HG02623 (cell line): ENCODE measurements around the gene ZNF506.
"Not testable (repeated sequence)": the region's sequence is repeated elsewhere in the genome, so short reads cannot be mapped to it uniquely, and the experiment has no call there.

Source experiments
- ATAC-seq: cut with Tn5 transposase; IDR thresholded peaks from one replicate; pipeline ENCODE4 v1.9.1; 2021; ENCODE audit warnings: moderate library complexity; ENCODE audit not compliant: unreplicated experiment

Gene ZNF506

DNA sequence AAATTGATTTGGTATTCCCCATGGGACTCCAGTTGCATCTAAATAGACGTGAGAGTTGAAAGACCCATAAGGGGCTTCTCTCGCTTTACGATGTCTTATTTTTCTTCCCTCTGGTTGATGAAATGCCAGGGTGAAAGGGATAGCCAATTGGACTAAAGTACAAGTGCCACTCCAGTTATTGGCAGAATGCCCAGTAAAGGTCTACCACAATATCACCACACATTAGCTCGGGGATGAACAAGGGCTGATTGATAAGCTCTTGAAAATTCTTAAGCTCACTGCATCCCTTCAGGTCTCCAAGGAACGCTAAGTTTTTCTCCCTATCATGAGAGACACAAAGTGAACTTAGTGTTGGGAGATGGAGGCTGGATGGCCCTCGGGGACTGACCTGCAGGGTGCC, 39.8 kb downstream of the ZNF506 start:
- not testable (repeated sequence) for ATAC-seq

DNA sequence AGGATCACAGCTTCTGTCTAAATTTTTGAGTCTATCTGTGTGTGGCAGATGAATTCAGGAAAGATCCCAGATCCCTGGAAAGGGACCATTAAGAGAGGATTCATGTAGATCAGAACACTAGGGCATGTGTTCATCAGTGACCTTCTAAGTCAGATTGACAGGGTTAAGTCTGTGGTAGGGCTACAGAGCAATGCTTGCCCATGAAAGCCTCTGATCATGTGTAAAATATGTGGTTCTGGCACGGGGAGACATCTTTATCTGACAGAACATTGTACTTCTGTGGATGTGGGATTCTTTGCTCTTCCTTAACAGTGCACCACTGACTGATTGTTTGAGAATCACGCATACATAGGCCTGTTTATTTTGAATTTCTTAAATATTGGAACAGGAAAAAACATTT, 42.9 kb downstream of the ZNF506 start:
- no peak for ATAC-seq

DNA sequence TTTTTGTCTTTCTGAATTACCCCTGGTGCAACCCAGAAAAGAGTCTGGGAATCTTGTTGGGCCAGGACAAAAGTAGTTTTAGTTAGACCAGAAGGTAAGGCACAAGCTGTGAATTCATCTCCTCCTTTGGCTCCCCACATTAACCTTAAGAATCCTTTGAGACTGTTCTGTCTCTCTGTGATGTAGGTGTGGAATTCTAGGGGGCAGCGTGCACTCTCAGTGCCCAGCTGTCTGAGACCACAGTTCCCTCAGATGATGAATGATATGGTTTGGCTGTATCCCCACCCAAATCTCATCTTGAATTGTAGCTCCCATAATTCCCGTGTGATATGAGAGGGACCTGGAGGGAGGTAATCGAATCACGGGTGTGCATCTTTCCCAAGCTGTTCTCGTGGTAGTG, 43.9 kb downstream of the ZNF506 start:
- no peak for ATAC-seq

DNA sequence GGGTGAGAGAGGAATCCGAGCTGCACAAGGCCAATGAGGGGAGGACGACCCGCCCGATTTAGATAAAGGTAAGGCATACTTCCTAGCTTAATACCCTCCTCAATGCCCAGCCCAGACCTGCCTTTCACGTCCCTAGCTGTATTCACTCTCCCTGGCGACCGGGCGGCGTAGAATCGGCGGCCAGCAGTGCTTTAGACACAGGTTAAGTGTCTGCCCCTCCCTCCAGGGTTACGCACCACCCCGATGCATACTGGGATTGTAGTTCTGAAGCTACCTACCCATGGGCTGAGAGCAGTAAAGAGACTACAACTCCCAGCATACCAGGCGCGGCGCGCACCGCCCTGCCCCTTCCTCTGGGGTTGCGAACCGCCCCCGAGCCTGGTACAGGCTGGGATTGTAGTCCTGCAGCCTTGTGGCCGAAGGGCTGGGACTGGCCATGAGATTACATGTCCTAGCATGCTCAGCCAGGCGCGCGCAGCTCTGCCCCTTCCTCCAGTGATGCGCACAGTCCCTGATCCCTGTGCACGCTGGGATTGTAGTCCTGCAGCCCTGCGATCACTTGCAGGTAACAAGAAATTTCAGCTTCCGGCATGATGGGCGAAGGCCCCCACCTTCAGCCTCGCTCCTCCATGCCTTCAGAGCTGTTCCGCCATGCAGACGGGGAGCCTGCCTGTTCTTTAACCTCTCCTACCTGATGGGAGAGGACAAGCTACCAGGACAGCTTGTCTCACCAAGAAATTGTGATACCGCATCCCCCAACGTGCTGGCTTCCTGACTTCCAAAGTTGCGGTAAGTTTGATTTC, 45.1 kb downstream of the ZNF506 start:
- peak; percentile 96 for ATAC-seq

DNA sequence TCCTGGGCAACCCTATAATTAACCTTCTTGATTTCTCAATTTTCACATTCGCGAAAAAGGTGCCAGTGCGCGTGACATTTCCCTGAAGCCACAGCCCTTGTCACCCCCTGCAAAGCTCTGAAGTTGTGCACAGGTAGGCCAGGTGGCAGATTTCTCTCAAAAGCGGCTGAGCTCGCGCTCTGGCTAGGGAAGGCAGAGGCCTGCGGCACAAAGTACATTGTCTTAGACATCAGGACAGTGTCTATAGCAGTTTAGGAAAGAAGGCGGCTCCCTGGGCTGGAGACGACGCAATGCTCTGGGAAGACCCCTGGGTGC, 45.7 kb downstream of the ZNF506 start:
- ATAC-seq: peak; percentile 4

DNA sequence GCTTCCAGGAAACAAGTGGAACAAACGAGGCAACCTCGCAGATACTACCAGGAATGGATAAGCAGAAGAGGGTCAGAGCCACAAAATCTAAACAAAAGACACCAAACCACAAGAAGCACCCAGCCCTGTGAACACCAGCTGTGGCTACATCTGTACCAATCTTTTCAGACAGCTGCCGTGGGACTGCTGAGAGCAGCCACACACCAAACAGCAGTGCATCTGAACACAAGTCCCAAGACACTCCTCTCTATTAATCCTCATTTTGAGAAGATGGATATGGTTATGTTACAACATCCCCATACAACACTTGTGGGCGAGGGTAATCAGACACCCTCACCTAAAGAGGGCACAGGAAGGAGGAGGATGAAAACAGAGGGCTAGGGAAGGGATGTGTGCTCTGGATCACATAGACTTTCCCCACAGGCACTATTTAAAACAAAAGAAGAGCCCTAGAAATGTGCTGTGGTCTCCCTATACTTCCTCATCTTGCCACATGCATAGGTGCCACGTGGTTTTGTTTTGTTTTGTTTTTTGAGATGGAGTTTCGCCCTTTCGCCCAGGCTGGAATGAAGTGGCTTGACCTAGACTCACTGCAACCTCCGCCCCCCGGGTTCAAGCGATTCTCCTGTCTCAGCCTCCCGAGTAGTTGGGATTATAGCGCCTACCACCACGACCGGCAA, 47.1 kb downstream of the ZNF506 start:
- no peak for ATAC-seq

DNA sequence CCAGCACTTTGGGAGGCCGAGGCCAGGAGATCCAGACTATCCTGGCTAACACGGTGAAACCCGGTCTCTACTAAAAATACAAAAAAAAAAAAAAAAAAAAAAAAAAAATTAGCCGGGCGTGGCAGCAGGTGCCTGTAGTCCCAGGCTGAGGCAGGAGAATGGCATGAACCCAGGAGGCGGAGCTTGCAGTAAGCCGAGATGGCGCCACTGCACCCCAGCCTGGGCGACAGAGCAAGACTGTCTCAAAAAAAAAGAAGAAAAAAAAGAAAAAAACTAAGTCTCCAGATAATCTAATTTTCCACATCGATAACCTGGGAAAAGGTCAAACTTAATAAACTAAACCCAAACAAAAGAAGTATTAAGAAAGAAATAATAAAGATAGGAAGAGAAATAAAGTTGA, 49.6 kb downstream of the ZNF506 start:
- not testable (repeated sequence) for ATAC-seq

DNA sequence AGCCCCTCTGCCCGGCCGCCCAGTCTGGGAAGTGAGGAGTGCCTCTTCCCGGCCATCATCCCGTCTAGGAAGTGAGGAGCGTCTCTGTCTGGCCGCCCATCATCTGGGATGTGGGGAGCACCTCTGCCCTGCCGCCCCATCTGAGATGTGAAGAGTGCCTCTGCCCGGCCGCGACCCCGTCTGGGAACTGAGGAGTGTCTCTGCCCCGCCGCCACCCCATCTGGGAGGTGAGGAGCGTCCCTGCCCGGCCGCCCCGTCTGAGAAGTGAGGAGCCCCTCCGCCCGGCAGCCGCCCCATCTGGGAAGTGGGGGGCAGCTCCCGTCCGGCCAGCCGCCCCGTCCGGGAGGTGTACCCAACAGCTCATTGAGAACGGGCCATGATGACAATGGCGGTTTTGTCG, 51.6 kb downstream of the ZNF506 start:
- ATAC-seq: not testable (repeated sequence)

DNA sequence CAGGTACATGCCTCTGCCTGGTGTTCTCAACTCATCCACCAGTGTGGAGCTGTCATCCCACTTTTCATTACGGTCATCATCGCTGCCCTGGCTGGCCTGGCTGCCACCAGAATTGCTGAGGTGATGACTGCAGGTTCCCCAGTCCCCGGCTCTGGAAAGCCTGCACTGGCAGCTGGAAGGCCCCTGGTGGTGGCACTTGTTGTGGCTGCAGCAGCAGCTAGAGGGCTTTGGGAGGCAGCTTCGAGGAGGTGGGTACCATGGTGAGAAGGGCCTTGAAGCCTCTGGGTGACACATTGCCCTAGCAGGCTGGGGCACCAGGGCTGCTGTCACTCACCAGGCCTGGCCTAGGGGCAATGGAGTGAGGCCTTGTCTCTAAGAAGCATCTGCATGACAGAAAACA, 63.4 kb downstream of the ZNF506 start:
- ATAC-seq: no peak

DNA sequence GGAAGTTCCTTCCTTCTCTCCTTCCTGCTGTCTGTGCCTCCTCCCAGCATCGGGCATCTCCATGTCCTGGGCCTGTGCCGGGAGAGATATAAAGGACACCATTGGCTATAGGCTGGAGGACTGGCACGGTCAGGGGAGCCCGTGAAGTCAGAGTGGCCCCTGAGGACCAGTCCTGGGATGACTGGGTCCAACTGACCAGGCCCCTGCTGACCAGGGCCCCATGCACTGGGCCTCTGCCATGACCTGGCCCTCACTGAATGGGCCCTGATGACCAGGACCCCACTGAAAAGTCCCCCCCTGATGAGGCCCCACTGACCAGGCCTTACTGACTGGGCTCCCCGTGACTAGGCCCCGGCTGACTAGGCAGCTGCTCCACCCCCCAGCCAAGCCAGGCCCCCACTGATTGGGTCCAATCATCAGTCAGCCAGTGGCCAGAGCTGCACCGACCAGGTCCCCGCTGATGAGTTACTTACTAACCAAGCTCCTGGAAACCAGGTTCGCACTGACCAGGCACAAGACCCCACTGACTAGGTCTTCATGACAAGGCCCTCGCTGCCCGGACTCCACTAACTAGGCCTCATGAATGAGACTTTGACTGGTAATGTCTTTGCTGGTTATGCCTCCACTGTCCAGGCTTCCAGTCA, 68.7 kb downstream of the ZNF506 start:
- ATAC-seq: no peak

DNA sequence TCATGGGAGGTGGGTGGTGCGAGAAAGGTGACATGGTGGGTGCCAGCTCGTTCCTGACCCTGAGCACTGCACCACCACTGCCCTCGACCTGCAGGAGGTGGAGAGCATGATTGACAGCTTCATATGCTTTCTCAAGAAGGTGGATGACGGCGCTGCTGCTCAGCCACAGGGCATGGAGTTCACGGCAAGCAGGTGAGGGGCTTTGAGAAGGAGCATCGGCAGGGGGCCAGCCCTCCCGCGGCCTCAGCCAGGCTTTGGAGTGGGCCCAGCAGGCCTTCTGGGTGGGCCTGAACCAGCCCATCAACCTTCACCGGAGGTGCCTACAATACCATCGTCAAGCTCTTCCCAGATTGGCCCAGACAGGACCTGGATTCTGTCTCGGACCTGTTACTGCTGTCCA, 69.7 kb downstream of the ZNF506 start:
- no peak for ATAC-seq

DNA sequence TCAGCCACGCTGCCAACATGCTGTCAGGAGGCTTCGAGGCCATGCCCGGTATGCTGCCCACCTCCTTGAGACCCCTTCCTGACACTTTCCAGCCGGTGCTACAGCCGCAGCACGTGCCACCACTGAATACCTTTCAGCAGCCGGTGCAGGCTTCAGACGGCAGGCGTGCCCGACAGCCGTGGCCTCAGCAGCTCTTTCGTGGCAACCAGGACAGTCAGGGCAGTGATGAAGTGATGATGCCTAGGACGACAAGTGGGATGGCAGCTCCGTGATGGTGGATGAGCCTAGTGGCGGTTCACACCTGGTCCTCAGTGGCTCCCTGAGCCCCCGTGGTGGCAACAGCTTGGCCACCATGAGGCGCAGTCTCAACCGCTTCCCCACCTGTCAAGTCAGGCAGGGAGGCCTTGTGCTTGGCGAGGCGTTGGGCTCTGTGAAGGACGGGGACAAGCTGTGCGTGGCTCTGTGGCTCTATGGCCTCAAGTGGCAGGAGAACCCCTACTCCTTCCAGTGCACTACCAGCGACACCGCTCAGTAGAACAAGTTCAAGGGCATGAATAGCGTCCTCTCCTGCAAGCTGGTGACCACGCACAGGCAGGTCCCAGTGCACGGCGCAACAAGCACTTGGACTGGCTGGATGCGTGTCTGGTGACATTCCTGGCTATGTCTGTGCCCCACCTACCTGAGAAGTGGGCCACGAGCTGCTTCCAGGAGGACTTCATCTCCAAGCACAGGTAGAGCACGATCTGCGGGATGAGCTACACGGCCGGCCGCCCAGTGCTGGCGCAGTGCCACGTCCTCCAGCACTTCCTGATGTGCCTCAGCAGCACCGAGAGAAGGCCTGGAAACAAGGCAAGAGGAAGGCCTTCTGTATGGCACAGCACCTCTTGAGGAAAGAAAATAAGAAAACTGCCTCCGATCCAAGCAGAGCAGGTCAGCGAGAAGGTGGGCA, 70.4 kb downstream of the ZNF506 start:
- ATAC-seq: no peak

DNA sequence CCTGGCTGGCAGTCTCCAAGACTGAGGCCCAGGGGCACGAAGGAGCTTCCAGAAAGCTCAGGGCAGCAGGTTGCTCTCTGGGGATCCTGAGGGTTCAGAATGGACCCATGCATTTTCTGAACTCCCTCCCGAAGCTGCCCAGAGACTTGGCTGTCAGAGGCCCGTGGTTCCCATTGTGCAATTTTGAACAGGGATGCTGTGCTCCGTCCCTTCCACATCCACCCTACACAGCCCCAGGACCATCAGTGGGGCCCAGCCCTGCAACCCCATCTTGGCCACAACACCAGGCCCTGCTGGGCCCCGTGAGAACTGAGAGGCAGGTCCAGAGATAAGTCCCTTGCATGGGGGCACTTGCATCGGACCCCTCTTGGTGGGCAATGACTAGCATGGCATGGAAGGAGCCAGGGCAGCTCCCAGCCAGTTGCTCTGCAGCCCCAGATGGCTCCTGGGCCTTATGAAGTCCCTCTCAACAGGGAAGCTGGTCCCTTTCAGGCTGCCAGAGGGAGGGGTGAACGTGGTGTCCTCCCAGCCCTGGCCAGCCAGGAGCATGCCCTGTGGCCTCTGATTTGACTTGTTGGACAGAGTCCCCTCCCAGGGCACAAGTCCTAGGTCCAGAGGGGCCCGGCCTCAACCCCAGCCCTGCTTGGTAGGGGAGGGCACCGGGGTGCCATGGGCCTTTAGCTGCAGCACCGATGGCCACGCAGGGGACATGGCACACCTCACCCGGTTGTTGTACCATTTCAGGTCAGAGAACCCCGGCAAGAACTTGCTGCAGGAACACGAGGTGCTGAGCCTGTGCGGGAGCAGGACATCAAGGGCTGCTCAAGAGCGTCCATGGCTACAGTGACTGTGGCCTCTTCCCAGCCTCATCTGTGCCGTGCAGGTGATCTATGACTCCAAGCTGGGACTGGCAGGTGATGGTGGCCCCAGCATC, 71.4 kb downstream of the ZNF506 start:
- ATAC-seq: no peak

DNA sequence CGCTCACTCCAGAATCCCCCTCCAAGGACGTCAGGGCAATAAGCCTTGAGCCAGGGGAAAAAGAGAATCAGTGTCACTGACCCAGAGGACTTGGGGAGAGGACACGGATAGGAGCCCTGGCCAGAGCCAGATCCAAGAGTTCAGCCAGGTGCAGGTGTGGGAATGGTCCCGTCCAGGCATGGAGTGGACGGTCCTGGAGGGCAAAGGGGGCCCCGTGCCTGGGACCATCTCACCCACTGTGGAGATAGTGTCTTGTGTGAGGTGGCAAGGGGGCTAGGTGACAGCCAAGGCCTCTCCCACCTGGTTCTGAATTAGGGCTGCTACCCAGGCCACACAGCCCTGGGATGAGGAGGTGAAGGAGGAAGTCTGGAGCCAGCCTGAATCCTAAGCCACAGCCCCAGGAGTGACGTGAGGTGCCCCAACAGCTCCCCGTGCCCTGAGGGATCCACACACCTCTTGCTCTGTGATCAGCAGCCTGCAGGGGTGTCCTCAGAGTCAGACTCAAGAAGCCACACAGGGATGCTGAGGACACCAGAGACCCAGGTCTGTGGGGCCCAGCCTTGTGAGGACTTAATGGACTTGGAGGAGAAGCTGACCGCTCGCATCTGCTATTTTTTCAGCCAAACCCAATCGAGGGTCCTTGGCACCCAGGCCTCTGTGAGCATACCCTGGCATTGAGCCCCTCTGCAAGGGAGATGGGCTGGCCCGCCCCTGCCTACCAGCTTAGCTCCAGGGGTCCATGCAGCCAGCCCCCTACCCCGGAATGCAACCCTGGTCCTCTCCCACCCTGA, 72.2 kb downstream of the ZNF506 start:
- ATAC-seq: no peak

DNA sequence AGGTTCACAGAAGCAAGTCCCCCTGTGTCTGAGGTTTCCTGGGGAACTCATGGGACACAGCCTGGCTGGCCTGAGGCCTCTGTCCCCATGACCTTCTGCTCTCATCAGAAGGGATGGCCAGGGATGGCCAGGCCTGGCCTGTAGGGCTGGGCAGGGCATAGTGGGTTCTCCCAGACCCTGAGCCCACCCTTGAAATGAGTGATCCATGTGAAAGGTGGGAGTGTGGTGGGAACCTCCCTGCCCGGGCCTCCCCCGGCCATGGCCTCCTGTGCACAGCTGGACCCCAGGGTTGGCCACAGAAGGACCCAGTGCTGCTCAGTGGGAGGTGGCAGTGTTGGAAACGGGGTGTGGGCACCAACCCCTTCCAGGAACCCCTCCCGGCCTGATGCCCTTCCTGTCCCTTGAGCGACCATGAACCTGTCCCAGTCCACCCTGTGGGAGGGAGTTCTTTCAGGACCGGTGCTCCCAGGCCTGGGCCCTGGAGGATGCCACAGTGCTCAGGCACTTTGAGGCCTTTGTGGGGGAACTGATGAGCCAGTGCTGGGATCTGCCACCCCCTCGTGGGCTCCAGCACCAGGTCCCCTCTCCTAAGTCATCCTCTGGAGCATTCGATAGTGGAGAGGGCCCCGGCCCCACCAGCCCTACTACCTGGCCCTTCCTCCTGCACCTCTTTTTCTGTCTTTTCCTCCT, 73.2 kb downstream of the ZNF506 start:
- ATAC-seq: no peak

DNA sequence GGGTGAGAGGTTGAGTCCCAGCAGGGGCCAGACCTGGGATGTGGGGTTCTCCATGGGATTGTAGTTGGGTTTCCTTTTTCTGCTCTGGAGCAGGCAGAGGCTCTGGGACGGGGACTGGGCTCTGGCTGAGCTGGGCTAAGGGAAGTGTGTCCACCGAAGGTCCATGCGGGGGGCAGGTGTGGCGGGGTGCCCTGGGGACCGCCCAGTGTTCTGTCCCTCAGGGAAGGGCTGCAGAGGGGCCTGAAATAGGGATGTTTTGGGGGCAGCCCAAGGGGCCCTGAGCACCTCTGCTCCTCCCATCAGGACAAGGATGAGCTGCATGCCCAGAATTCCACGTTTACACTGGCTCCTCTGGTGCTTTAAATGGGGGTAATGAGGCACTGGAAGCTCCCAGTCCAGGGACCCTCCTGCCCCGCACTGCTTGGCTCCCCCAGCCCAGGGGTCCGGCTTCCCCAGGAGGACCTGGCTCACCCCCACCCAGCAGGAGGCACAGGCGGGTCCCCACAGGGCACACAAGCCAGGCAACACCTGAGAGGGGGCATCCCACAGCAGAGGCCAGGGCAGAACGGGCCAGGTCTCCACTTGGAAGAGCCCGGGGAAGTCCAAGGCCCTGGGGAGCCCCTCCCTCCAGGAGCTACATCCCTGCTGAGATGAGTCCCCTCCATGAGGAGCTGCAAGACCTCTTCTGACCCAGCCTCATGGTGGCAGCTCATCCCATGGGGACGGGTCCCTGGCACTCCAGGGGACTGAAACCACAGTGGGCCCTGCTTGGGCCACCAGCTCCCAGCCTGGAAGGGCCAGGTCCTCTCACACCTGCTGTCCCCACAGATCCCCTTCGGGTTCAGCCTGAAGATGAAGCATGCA, 74.0 kb downstream of the ZNF506 start:
- no peak for ATAC-seq

DNA sequence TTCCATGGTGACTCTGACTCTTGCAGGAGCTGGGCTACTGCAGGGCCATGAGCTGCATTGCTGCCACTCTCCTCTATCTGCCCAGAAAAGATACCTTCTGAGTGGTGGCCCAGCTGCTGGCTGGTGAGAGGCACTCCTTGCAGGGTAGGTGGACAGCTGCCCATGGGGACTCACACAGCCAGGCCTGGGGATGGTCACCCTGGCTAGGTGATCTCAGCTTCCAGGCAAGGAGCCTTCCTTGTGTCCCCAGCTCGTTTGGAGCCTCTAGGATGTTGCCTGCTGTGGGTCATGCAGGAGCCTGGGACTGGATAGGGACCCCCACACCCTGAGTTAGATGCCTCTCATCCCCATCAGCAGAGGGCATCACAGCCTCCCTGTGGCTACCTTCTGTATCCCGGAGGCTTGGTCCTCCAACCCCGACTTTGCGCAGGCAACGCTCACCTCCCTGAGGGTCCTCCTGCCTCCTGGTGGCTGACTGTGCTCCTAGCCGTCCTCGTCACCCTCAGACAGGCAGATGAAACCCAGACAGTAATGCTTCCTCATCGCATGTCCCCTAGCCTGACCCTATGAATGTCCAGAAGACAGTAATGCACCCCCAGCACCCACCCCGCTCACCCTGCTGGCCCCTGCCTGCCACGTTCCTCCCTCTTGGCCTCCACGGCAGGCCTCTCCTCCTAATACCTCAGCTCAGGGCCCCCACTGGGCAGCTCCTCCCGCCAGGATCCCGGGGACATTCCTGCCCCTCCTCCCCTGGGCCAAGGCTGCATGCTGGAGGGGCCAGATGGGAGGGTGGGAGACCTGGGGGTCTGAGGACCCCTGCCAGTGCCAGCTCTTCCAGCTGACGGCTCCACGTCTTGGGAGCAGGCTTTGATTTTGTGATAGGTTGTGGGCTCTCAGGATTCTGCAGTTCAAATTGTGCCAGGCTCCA, 75.0 kb downstream of the ZNF506 start:
- ATAC-seq: no peak
